ENCODE results near the gene MGA. TPM values are rescaled to one million over a fixed set of nuclear protein-coding genes. Genes with fewer than 3 reads are reported as not detected.

MGA gene
- total and polyA plus RNA-seq, 2 donors, result 5.2 to 42.7 TPM

DNA sequence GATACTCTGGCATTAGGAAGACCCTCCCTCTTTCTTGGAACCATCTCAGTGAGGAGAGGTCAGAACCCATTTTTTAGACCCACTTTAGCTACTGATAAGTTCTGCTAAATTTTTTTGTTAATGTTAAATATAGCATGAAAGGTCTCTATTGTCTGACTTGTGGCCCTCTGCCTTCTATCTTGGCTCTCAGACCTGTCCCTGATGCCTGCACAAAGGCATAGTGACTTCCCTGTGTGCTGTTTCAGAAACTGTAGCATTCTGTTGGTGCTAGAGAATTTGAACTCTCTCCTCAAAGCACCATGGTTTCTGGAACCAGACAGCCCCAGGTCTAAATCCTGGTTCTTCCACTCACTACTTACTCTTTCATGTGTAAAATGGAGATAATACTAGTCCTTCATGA, 129.5 kb downstream of the MGA start:
- no peaks in the 10 kb centered on the region for H3K27me3 ChIP-seq (ENCODE audit: control insufficient read depth in 2 of 2, insufficient read depth in 1 of 2, low read length in 1 of 2)
- DNase-seq (ENCODE audit: low read depth in 6 of 9, low spot score in 9 of 9), result no peak
- no peak overlapping the region for H3K27ac ChIP-seq (ENCODE audit: low read depth in 1 of 2, low read length in 1 of 2)
- H3K4me1 ChIP-seq (ENCODE audit: control insufficient read depth in 2 of 2, insufficient read depth in 2 of 2, low read length in 2 of 2), result peaks cover 22 to 38% of the 10 kb centered on the region in 2 donors
- no peak overlapping the region for H3K4me3 ChIP-seq (ENCODE audit: low read length in 2 of 2)
- no peaks in the 10 kb centered on the region for H3K36me3 ChIP-seq (ENCODE audit: control insufficient read depth in 2 of 2, insufficient read depth in 2 of 2, low read length in 1 of 2)
- no peaks in the 10 kb centered on the region for H3K9me3 ChIP-seq (ENCODE audit: control insufficient read depth in 2 of 2, insufficient read depth in 1 of 2, low read length in 1 of 2)

DNA sequence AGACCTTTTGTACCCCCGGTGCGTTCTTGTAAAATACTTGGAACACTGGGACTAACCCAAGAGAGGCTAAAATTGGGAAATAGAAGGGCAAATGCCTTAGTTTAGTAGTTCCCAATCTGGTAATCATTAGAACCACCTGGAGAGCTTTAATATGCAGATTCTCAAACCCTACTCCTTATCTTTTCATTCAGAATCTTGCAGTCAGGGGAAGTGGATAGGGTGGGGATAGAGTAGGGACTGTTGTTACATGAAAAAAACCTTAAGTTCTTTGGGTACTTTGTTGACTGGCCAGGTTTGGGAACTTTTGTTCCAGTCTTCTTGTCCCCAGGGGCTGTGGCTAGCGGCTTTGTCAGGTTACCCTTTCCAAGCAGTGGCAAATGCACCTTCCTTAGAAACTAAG, 130.0 kb downstream of the MGA start:
- 90% methylated on average over 3 of the region's 3 CpGs for WGBS
- no peak overlapping the region for H3K4me3 ChIP-seq (ENCODE audit: low read length in 2 of 2)
- H3K27me3 ChIP-seq (ENCODE audit: control insufficient read depth in 2 of 2, insufficient read depth in 1 of 2, low read length in 1 of 2), result no peaks in the 10 kb centered on the region
- H3K27ac ChIP-seq (ENCODE audit: low read depth in 1 of 2, low read length in 1 of 2), result no peak overlapping the region
- peaks cover 22 to 38% of the 10 kb centered on the region in 2 donors for H3K4me1 ChIP-seq (ENCODE audit: control insufficient read depth in 2 of 2, insufficient read depth in 2 of 2, low read length in 2 of 2)
- no peak for DNase-seq (ENCODE audit: low read depth in 6 of 9, low spot score in 9 of 9)
- H3K36me3 ChIP-seq (ENCODE audit: control insufficient read depth in 2 of 2, insufficient read depth in 2 of 2, low read length in 1 of 2), result no peaks in the 10 kb centered on the region
- H3K9me3 ChIP-seq (ENCODE audit: control insufficient read depth in 2 of 2, insufficient read depth in 1 of 2, low read length in 1 of 2), result no peaks in the 10 kb centered on the region

DNA sequence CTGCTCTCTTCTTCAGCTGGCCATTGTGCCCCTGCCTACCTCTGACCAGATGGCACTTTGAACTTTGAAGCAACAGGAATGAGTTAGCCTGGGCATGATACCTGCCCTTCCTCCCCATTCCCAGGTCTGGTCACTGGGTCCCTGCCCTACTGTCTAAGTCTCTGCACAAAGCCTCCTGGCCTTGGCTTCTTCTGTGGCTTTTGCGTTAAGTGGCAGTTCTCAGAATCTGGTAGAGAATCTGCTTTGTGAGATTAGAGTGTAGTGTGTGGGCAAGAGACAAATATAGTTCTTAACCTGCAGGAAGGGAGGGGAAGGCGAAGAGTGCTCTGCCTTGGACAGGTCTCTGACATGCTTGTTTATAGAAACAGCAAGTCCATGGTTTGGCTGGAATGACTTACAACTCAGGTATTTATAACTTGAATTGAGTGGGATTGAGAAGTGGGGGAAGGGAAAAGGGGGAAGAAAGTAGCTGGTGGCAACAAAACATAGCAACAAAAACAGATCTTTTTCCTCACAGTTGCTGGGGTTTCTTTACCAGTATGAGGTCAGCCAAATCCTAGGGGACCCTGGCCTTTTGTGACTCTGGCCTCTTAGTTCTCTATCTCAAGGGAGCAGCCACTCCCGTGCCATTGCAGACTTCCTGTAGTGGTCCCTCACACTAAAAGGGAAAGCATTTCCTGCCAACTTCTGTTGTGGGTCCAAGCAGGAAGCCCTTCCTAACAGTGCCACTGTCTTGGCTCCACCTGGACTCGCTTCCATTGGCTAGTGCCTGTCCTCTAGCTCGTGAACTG, 130.7 kb downstream of the MGA start:
- Histone ChIP-seq H3K36me3 (ENCODE audit: control insufficient read depth in 2 of 2, insufficient read depth in 2 of 2, low read length in 1 of 2) (no peaks in the 10 kb centered on the region), H3K4me3 (ENCODE audit: low read length in 2 of 2) (no peak overlapping the region), H3K27me3 (ENCODE audit: control insufficient read depth in 2 of 2, insufficient read depth in 1 of 2, low read length in 1 of 2) (no peaks in the 10 kb centered on the region), H3K4me1 (ENCODE audit: control insufficient read depth in 2 of 2, insufficient read depth in 2 of 2, low read length in 2 of 2) (peaks cover 24 to 41% of the 10 kb centered on the region in 2 donors), H3K9me3 (ENCODE audit: control insufficient read depth in 2 of 2, insufficient read depth in 1 of 2, low read length in 1 of 2) (no peaks in the 10 kb centered on the region), H3K27ac (ENCODE audit: low read depth in 1 of 2, low read length in 1 of 2) (peak overlapping the region; percentile 15 to 40)
- WGBS, result 11% methylated on average over 5 of the region's 5 CpGs
- peak in 1 of 9 donors; percentile 40 for DNase-seq (ENCODE audit: low read depth in 6 of 9, low spot score in 9 of 9)

DNA sequence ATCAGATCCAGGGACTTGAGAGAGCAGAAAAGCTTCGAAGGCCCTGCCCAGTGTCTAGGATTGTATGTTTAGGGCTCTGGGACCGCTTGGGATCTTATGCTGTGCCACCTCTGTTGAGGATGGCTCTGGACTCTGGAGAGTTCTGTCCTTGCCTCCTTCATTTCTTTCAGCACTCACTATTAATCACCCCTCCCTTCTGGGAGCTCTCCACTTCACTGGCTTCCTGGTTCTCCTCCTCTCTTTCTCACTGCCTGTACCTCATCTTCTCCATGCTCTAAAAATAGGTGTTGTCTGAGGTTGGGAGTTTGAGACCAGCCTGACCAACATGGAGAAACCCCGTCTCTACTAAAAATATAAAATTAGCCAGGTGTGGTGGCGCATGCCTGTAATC, 131.3 kb downstream of the MGA start:
- 84% methylated on average over 4 of the region's 4 CpGs for WGBS

DNA sequence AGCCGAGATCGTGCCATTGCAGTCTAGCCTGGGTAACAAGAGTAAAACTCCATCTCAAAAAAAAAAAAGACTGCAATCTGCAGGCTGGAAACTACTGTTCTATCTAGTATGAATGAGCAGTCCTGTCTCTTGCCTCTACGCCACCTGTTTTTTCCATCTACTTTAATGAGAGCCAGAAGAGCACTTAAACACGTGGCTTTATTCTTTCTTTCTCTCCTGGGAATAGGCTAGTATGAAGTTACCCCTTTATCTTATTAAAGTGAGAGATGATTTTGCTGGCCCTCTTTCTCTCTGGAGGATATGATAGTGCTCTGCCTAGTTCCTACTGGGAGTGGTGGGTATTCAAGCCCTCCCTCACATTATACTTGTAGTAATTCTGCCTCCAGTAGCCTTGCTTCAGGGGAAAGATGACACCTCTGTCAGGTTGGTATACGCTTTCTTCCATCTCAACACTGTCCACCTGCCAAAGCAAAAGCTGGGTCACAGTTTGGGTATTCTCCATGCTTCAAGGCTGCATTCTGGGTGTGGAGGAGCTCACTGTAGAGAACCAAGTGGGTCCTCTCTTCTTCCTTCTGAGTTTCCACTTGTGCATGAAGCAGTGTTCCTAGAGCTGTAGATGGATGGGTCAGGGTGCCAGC, 131.9 kb downstream of the MGA start:
- no peak overlapping the region for H3K27ac ChIP-seq (ENCODE audit: low read depth in 1 of 2, low read length in 1 of 2)
- H3K4me3 ChIP-seq (ENCODE audit: low read length in 2 of 2), result no peak overlapping the region
- 93% methylated on average over 5 of the region's 5 CpGs for WGBS
- no peaks in the 10 kb centered on the region for H3K9me3 ChIP-seq (ENCODE audit: control insufficient read depth in 2 of 2, insufficient read depth in 1 of 2, low read length in 1 of 2)
- H3K36me3 ChIP-seq (ENCODE audit: control insufficient read depth in 2 of 2, insufficient read depth in 2 of 2, low read length in 1 of 2), result no peaks in the 10 kb centered on the region
- peaks cover 32 to 52% of the 10 kb centered on the region in 2 donors for H3K4me1 ChIP-seq (ENCODE audit: control insufficient read depth in 2 of 2, insufficient read depth in 2 of 2, low read length in 2 of 2)
- no peak for DNase-seq (ENCODE audit: low read depth in 6 of 9, low spot score in 9 of 9)
- H3K27me3 ChIP-seq (ENCODE audit: control insufficient read depth in 2 of 2, insufficient read depth in 1 of 2, low read length in 1 of 2), result no peaks in the 10 kb centered on the region

More for the DNA sequence above, 131.3 kb downstream of the MGA start:
- peak overlapping the region in 1 of 2 donors; percentile 40 for H3K27ac ChIP-seq (ENCODE audit: low read depth in 1 of 2, low read length in 1 of 2)
- H3K9me3 ChIP-seq (ENCODE audit: control insufficient read depth in 2 of 2, insufficient read depth in 1 of 2, low read length in 1 of 2), result no peaks in the 10 kb centered on the region
- no peak overlapping the region for H3K4me3 ChIP-seq (ENCODE audit: low read length in 2 of 2)
- H3K36me3 ChIP-seq (ENCODE audit: control insufficient read depth in 2 of 2, insufficient read depth in 2 of 2, low read length in 1 of 2), result no peaks in the 10 kb centered on the region
- H3K27me3 ChIP-seq (ENCODE audit: control insufficient read depth in 2 of 2, insufficient read depth in 1 of 2, low read length in 1 of 2), result no peaks in the 10 kb centered on the region
- no peak for DNase-seq (ENCODE audit: low read depth in 6 of 9, low spot score in 9 of 9)
- H3K4me1 ChIP-seq (ENCODE audit: control insufficient read depth in 2 of 2, insufficient read depth in 2 of 2, low read length in 2 of 2), result peaks cover 30 to 47% of the 10 kb centered on the region in 2 donors

DNA sequence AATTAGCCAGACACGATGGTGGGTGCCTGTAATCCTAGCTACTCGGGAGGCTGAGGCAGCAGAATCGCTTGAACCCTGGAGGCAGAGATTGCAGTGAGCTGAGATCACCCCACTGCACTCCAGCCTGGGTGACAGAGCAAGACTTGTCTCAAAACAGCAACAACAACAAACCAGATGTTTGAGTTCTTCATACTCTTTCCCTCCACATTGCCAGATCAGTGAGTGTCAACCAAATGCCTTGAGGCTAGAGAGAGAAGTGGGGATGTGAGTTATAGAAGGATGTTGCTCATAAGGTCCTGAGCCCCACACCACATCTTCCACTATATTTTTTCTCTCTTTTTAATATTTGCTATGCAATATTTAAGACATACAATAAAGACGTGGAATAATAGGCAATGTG, 133.9 kb downstream of the MGA start:
- no peak for DNase-seq (ENCODE audit: low read depth in 6 of 9, low spot score in 9 of 9)
- Histone ChIP-seq H3K27me3 (ENCODE audit: control insufficient read depth in 2 of 2, insufficient read depth in 1 of 2, low read length in 1 of 2) (no peaks in the 10 kb centered on the region), H3K9me3 (ENCODE audit: control insufficient read depth in 2 of 2, insufficient read depth in 1 of 2, low read length in 1 of 2) (no peaks in the 10 kb centered on the region), H3K27ac (ENCODE audit: low read depth in 1 of 2, low read length in 1 of 2) (no peak overlapping the region), H3K36me3 (ENCODE audit: control insufficient read depth in 2 of 2, insufficient read depth in 2 of 2, low read length in 1 of 2) (no peaks in the 10 kb centered on the region), H3K4me1 (ENCODE audit: control insufficient read depth in 2 of 2, insufficient read depth in 2 of 2, low read length in 2 of 2) (peaks cover 34 to 57% of the 10 kb centered on the region in 2 donors), H3K4me3 (ENCODE audit: low read length in 2 of 2) (no peak overlapping the region)
- 97% methylated on average over 4 of the region's 4 CpGs for whole genome bisulfite sequencing

DNA sequence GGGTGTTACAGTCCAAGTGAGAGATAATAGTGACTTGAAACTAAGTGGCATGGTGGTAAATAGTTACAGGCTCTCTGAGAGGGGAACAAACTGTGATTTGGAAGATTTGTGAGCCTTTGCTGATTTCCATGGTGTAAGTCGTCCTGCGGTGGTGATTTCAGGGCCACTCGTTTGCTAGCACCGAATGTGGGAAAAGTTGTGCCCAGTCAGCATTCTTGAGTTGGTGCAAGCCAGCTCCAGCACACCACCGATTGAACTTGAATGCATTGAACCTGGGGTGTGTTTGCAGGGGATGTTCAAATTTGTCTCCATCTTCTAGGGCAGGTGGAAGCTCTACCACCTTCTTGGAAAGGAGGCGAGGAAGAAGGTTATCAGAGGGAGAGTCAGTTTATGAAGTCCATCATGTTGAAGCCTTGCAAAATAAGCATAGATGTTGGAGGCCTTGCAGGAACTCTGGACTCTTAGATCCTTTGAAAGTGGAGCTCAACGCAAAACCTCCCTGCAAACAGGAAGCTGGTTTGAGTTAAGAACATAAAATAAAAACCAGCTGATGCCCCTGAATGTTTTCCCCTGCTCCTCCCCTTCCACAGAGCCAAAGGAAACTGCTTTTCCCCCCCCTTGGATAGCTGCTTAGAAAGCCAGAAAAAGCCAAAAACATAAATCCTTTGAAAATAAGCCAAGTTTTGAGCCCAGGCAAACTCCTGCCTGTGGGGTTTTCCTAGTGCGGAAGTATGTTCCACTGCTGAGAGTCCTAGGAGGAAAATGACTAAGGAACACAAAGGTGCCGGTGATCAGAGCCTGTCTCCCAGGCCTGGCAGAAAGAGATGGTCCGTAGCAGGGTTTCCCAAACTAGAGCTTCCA, 136.0 kb downstream of the MGA start:
- H3K4me3 ChIP-seq (ENCODE audit: low read length in 2 of 2), result no peak overlapping the region
- H3K9me3 ChIP-seq (ENCODE audit: control insufficient read depth in 2 of 2, insufficient read depth in 1 of 2, low read length in 1 of 2), result no peaks in the 10 kb centered on the region
- WGBS, result 71% methylated on average over 10 of the region's 10 CpGs
- H3K36me3 ChIP-seq (ENCODE audit: control insufficient read depth in 2 of 2, insufficient read depth in 2 of 2, low read length in 1 of 2), result peaks cover 4 to 16% of the 10 kb centered on the region in 2 donors
- peaks cover 19 to 36% of the 10 kb centered on the region in 2 donors for H3K4me1 ChIP-seq (ENCODE audit: control insufficient read depth in 2 of 2, insufficient read depth in 2 of 2, low read length in 2 of 2)
- H3K27ac ChIP-seq (ENCODE audit: low read depth in 1 of 2, low read length in 1 of 2), result peak overlapping the region; percentile 38 to 62
- no peaks in the 10 kb centered on the region for H3K27me3 ChIP-seq (ENCODE audit: control insufficient read depth in 2 of 2, insufficient read depth in 1 of 2, low read length in 1 of 2)
- peak in 1 of 9 donors; percentile 40 for DNase-seq (ENCODE audit: low read depth in 6 of 9, low spot score in 9 of 9)

DNA sequence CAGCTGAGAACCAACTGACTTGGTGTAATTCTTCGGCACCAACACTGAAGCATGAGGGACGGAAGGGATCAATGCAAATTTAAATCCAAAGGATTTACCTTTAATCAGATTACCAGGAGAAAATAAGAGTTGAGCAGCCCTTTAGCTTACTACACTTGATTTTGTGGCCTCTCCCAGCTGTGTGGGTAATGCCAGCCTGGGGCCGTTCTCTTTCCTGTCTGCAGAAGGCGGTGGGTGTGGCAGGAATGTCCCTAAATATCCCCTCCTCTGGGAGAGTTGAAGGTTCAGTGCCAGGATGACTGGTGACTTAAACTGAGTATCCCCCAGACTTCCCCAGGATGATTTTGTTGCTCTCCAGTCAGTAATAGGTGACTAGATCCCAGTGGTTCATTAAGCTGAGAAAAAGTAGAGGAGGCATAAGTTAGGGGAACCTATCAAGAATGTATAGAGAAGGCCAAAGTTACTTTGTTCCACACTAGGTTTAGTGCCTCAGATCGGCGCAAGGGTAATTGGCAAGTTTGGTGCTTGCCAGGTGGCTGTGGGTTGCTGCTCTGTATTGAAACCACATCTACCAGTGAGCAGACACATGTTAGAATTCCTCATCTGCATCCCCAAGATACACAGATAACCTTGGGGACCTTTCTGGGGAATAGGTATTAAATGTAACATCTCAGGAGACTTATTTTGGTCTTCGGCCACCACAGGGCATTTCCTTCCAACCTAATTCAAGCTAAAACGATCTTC, 137.2 kb downstream of the MGA start:
- H3K4me1 ChIP-seq (ENCODE audit: control insufficient read depth in 2 of 2, insufficient read depth in 2 of 2, low read length in 2 of 2), result peaks cover 15 to 27% of the 10 kb centered on the region in 2 donors
- H3K4me3 ChIP-seq (ENCODE audit: low read length in 2 of 2), result no peak overlapping the region
- 56% methylated on average over 8 of the region's 8 CpGs for WGBS
- peaks cover 4 to 16% of the 10 kb centered on the region in 2 donors for H3K36me3 ChIP-seq (ENCODE audit: control insufficient read depth in 2 of 2, insufficient read depth in 2 of 2, low read length in 1 of 2)
- peak overlapping the region in 1 of 2 donors; percentile 31 for H3K27ac ChIP-seq (ENCODE audit: low read depth in 1 of 2, low read length in 1 of 2)
- no peaks in the 10 kb centered on the region for H3K27me3 ChIP-seq (ENCODE audit: control insufficient read depth in 2 of 2, insufficient read depth in 1 of 2, low read length in 1 of 2)
- no peak for DNase-seq (ENCODE audit: low read depth in 6 of 9, low spot score in 9 of 9)
- H3K9me3 ChIP-seq (ENCODE audit: control insufficient read depth in 2 of 2, insufficient read depth in 1 of 2, low read length in 1 of 2), result no peaks in the 10 kb centered on the region

Data from thymus (tissue), 11 donors.